ENCODE data around the gene PRPF19. TPM values are rescaled to one million over a fixed set of nuclear protein-coding genes. Genes with fewer than 3 reads are reported as not detected.

Gene PRPF19
- total and polyA plus RNA-seq, 2 of the 8 experiments (the other 6 are each of a cell fraction or from before 2014, with no cell fraction given), result 107 to 141 TPM

DNA sequence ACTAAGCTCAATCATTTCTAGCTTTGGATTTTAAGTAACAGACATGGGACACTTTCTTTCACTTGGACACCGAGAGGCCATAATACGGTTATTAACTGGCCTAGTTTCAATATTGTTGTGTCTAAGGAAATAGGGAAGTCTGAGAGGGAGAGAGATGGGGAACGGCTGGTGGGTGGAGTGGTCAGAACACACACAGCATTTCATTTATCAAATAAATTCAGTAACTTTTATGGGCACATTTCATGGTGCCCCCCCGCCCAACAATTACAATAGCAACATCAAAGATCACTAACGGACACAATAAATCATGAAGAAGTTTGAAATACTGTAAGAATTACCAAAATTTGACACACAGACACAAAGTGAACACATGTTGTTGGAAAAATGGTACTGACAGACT, 10.7 kb downstream of the PRPF19 start (continued):
- TF ChIP-seq EP300 (IDR thresholded peaks at IDR 0.05; ENCODE audit: borderline replicate concordance in 1 of 2, low read depth in 2 of 2, low read length in 2 of 2) (no peak), BRCA1 (IDR thresholded peaks at IDR 0.05; ENCODE audit: low read depth, low read length) (no peak), JUND (IDR thresholded peaks at IDR 0.05; ENCODE audit: low read length) (no peak), JUN (IDR thresholded peaks at IDR 0.05; ENCODE audit: low read depth, low read length) (no peak), TCF12 (IDR thresholded peaks at IDR 0.05; ENCODE audit: low read depth, low read length) (no peak), EZH2 (IDR thresholded peaks at IDR 0.05; ENCODE audit: low read depth, low read length, severe bottlenecking) (no peak)
